GM10248 (cell line): Measurements from ENCODE around the gene PSMB11.

Experiments
- CTCF ChIA-PET: fragments of 300-600 bp; sonication (Branson Sonifier 250); formaldehyde crosslinking; extraction: SDS; loops from one replicate; lab custom pipeline; 2021; ENCODE audit warnings: antibody characterized with exemption; lab: Yijun Ruan, JAX
- POLR2A ChIA-PET: fragments of 350-650 bp; sonication (Branson Sonifier 250); formaldehyde crosslinking; extraction: SDS; loops from one replicate; lab custom pipeline; 2020; ENCODE audit warnings: antibody characterized with exemption; lab: Yijun Ruan, JAX
- DNase-seq: peaks from one replicate; pipeline ENCODE4 v3.0.0; 2012; ENCODE audit errors: extremely low spot score
- TF ChIP-seq, protein P1 (sequence below): IDR thresholded peaks from 2 replicates; pipeline ENCODE4 v1.5.1; 2012; ENCODE audit warnings: mild to moderate bottlenecking, low read depth; ENCODE audit errors: extremely low read depth, missing control alignments, control extremely low read depth

The PSMB11 gene

DNA sequence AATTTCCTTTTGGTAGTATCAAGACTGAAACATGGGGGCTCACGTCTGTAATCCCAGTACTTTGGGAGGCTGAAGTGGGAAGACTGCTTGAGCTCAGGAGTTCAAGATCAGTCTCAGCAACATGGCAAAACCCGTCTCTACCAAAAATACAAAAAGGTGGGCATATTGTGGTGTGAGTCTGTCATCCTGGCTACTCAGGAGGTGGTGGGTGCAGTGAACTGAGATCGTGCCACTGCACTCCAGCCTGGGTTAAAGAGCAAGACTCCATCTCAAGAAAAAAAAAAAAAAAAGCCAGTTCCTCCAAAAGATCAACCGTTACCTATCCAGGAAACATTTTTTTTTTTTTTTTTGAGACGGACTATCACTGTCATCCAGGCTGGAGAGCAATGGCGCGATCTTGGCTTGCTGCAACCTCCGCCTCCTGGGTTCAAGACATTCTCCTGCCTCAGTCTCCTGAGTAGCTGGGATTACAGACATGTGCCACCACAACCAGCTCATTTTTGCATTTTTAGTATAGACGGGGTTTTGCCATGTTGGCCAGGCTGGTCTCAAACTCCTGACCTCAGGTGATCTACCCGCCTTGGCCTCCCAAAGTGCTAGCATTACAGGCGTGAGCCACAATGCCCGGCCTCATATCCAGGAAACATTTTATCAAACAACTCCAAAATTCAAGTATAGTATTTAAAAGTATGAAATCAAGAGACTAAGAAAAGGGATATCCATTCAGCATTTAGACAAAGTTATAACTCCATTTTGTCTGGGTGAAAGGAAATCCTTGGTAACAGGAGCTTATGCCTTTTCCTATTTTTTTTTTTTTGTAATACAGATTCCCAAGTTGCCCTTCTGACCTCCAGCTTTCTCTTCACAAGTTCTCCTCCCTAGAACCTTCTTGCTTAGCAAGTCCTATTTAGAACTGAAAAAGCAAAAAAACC lies 49.5 kb downstream of the PSMB11 start:
- TF ChIP-seq, protein P1, sequence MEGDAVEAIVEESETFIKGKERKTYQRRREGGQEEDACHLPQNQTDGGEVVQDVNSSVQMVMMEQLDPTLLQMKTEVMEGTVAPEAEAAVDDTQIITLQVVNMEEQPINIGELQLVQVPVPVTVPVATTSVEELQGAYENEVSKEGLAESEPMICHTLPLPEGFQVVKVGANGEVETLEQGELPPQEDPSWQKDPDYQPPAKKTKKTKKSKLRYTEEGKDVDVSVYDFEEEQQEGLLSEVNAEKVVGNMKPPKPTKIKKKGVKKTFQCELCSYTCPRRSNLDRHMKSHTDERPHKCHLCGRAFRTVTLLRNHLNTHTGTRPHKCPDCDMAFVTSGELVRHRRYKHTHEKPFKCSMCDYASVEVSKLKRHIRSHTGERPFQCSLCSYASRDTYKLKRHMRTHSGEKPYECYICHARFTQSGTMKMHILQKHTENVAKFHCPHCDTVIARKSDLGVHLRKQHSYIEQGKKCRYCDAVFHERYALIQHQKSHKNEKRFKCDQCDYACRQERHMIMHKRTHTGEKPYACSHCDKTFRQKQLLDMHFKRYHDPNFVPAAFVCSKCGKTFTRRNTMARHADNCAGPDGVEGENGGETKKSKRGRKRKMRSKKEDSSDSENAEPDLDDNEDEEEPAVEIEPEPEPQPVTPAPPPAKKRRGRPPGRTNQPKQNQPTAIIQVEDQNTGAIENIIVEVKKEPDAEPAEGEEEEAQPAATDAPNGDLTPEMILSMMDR = no peak
- ChIA-PET POLR2A (interaction anchor here (0.6 kb wide), 1 partner anchor 204 kb away, joined by 3 read pairs; no protein-coding TSS in a partner anchor), CTCF (interaction anchor here (1.0 to 6.3 kb wide), 7 partner anchors 9 to 289 kb away, joined by 3 to 50 read pairs (median 7); partner anchors contain the start of gene CDH24)
- DNase-seq = no peak

DNA sequence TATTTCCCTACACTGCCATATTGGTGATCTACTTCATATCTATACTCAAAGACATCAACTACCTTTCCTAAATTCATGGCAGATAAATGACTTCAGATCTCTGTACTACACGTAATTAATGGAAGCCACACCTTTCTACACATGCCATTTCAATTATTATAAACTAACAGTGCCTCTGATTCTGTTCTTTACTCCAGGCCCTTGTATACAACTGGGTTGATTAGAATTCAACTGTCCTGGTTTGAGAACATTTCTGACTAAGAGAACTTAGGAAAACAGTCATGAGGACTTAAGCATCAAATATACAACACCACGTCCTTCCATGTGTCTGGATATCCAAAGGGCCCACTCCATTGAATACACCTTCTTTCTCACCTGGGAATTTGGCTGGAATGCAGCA lies 51.1 kb downstream of the PSMB11 start:
- TF ChIP-seq, protein P1 = no peak
- ChIA-PET POLR2A (no interaction called here), CTCF (interaction anchor here (1.0 to 6.3 kb wide), 4 partner anchors 15 to 28 kb away, joined by 6 to 50 read pairs (median 26); no protein-coding TSS in a partner anchor)
- DNase-seq = no peak

DNA sequence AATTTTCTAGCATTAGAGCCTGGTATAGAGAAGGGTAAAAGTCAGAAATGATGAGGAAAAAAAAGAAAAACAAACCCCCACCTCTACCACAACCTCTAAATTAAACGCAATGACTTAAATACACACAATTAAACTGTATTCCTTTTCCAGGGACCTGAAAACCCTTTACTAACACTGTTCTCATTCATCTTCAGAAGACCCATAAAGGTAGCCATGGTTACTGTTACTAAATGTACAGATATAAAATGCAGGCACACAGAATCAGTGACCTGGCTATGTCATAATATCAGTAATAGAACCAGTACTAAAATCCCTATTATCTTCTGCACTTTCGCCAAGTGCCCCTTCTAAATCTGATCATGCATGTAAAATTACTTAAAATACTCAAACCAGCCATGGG lies 51.5 kb downstream of the PSMB11 start:
- CTCF ChIA-PET = interaction anchor here (1.6 to 3.2 kb wide), 9 partner anchors 14 to 99 kb away, joined by 4 to 38 read pairs (median 11); partner anchors contain the start of gene CDH24
- DNase-seq = no peak
- POLR2A ChIA-PET = no interaction called here
- TF ChIP-seq, protein P1 = no peak
